ENCODE data around the gene GABRE.

GABRE gene

GRCh38 chrX:151974336-151975227, at the start of gene GABRE:
Gene GABRE (minus strand): TSS chrX:151974676. CDS start chrX:151974625, 51 bp downstream.
- Mint-ChIP-seq H3K27me3 (ENCODE audit: low read depth) (peaks cover 26% of the 10 kb centered on the region), H3K36me3 (ENCODE audit: low read depth) (no peaks in the 10 kb centered on the region), H3K4me1 (ENCODE audit: low read depth) (no peaks in the 10 kb centered on the region), H3K27ac (no peak within 1 kb of the TSS), H3K9me3 (no peaks in the 10 kb centered on the region), H3K4me3 (no peak within 1 kb of the TSS)

- no peaks in the 10 kb centered on the region for H3K36me3 Mint-ChIP-seq (ENCODE audit: low read depth)
- no peaks in the 10 kb centered on the region for H3K27me3 Mint-ChIP-seq (ENCODE audit: low read depth)
- H3K4me1 Mint-ChIP-seq (ENCODE audit: low read depth) = no peaks in the 10 kb centered on the region
- H3K4me3 Mint-ChIP-seq = no peak overlapping the region
- H3K9me3 Mint-ChIP-seq = peaks cover 4% of the 10 kb centered on the region
- no peak overlapping the region for H3K27ac Mint-ChIP-seq
Observed at GRCh38 chrX:152020888-152021287, 46.4 kb upstream of the GABRE start.

GRCh38 chrX:151999813-152000212, 25.3 kb upstream of the GABRE start:
- no peaks in the 10 kb centered on the region for H3K27me3 Mint-ChIP-seq (ENCODE audit: low read depth)
- no peaks in the 10 kb centered on the region for H3K4me1 Mint-ChIP-seq (ENCODE audit: low read depth)
- no peak overlapping the region for H3K27ac Mint-ChIP-seq
- H3K9me3 Mint-ChIP-seq = no peaks in the 10 kb centered on the region
- no peak overlapping the region for H3K4me3 Mint-ChIP-seq
- no peaks in the 10 kb centered on the region for H3K36me3 Mint-ChIP-seq (ENCODE audit: low read depth)

- no peaks in the 10 kb centered on the region for H3K27me3 Mint-ChIP-seq (ENCODE audit: low read depth)
- no peaks in the 10 kb centered on the region for H3K4me1 Mint-ChIP-seq (ENCODE audit: low read depth)
- H3K36me3 Mint-ChIP-seq (ENCODE audit: low read depth) = no peaks in the 10 kb centered on the region
- no peak overlapping the region for H3K4me3 Mint-ChIP-seq
- no peak overlapping the region for H3K27ac Mint-ChIP-seq
- H3K9me3 Mint-ChIP-seq = no peaks in the 10 kb centered on the region
Observed at GRCh38 chrX:151997539-151997938, 23.1 kb upstream of the GABRE start.

- H3K4me1 Mint-ChIP-seq (ENCODE audit: low read depth) = no peaks in the 10 kb centered on the region
- no peaks in the 10 kb centered on the region for H3K9me3 Mint-ChIP-seq
- no peak overlapping the region for H3K27ac Mint-ChIP-seq
- H3K4me3 Mint-ChIP-seq = no peak overlapping the region
- H3K36me3 Mint-ChIP-seq (ENCODE audit: low read depth) = no peaks in the 10 kb centered on the region
- no peaks in the 10 kb centered on the region for H3K27me3 Mint-ChIP-seq (ENCODE audit: low read depth)
Observed at GRCh38 chrX:151996347-151996746, 21.9 kb upstream of the GABRE start.

- no peaks in the 10 kb centered on the region for H3K36me3 Mint-ChIP-seq (ENCODE audit: low read depth)
Observed at GRCh38 chrX:151994476-151994875, 20.0 kb upstream of the GABRE start.

GRCh38 chrX:151988706-151989299, 14.3 kb upstream of the GABRE start:
- Mint-ChIP-seq H3K27ac (no peak overlapping the region), H3K9me3 (no peaks in the 10 kb centered on the region), H3K27me3 (ENCODE audit: low read depth) (no peaks in the 10 kb centered on the region), H3K4me1 (ENCODE audit: low read depth) (no peaks in the 10 kb centered on the region), H3K36me3 (ENCODE audit: low read depth) (no peaks in the 10 kb centered on the region), H3K4me3 (no peak overlapping the region)

More at GRCh38 chrX:151994476-151994875, 20.0 kb upstream of the GABRE start:
- Mint-ChIP-seq H3K9me3 (no peaks in the 10 kb centered on the region), H3K4me3 (no peak overlapping the region), H3K27me3 (ENCODE audit: low read depth) (no peaks in the 10 kb centered on the region), H3K4me1 (ENCODE audit: low read depth) (no peaks in the 10 kb centered on the region), H3K27ac (no peak overlapping the region)

GRCh38 chrX:151987108-151987507, 12.6 kb upstream of the GABRE start:
- Mint-ChIP-seq H3K27ac (no peak overlapping the region), H3K4me1 (ENCODE audit: low read depth) (no peaks in the 10 kb centered on the region)

GRCh38 chrX:151985955-151986354, 11.5 kb upstream of the GABRE start:
- H3K9me3 Mint-ChIP-seq = no peaks in the 10 kb centered on the region
- H3K36me3 Mint-ChIP-seq (ENCODE audit: low read depth) = no peaks in the 10 kb centered on the region
- H3K27ac Mint-ChIP-seq = no peak overlapping the region

More at GRCh38 chrX:151987108-151987507, 12.6 kb upstream of the GABRE start:
- no peaks in the 10 kb centered on the region for H3K27me3 Mint-ChIP-seq (ENCODE audit: low read depth)
- H3K9me3 Mint-ChIP-seq = no peaks in the 10 kb centered on the region
- no peak overlapping the region for H3K4me3 Mint-ChIP-seq
- no peaks in the 10 kb centered on the region for H3K36me3 Mint-ChIP-seq (ENCODE audit: low read depth)

GRCh38 chrX:151985531-151985930, 11.1 kb upstream of the GABRE start:
- H3K36me3 Mint-ChIP-seq (ENCODE audit: low read depth) = no peaks in the 10 kb centered on the region
- no peaks in the 10 kb centered on the region for H3K27me3 Mint-ChIP-seq (ENCODE audit: low read depth)
- no peaks in the 10 kb centered on the region for H3K4me1 Mint-ChIP-seq (ENCODE audit: low read depth)
- no peak overlapping the region for H3K4me3 Mint-ChIP-seq
- H3K9me3 Mint-ChIP-seq = no peaks in the 10 kb centered on the region
- H3K27ac Mint-ChIP-seq = no peak overlapping the region

More at GRCh38 chrX:151985955-151986354, 11.5 kb upstream of the GABRE start:
- no peaks in the 10 kb centered on the region for H3K4me1 Mint-ChIP-seq (ENCODE audit: low read depth)
- no peaks in the 10 kb centered on the region for H3K27me3 Mint-ChIP-seq (ENCODE audit: low read depth)
- no peak overlapping the region for H3K4me3 Mint-ChIP-seq

- Mint-ChIP-seq H3K27ac (no peak overlapping the region), H3K36me3 (ENCODE audit: low read depth) (no peaks in the 10 kb centered on the region), H3K4me1 (ENCODE audit: low read depth) (no peaks in the 10 kb centered on the region), H3K4me3 (no peak overlapping the region), H3K9me3 (no peaks in the 10 kb centered on the region), H3K27me3 (ENCODE audit: low read depth) (no peaks in the 10 kb centered on the region)
Observed at GRCh38 chrX:151984902-151985301, 10.4 kb upstream of the GABRE start.

- no peak overlapping the region for H3K4me3 Mint-ChIP-seq
- H3K36me3 Mint-ChIP-seq (ENCODE audit: low read depth) = no peaks in the 10 kb centered on the region
- H3K4me1 Mint-ChIP-seq (ENCODE audit: low read depth) = no peaks in the 10 kb centered on the region
- no peak overlapping the region for H3K27ac Mint-ChIP-seq
- H3K27me3 Mint-ChIP-seq (ENCODE audit: low read depth) = no peaks in the 10 kb centered on the region
- no peaks in the 10 kb centered on the region for H3K9me3 Mint-ChIP-seq
Observed at GRCh38 chrX:151984328-151984727, 9.9 kb upstream of the GABRE start.

- no peak overlapping the region for H3K4me3 Mint-ChIP-seq
- H3K27ac Mint-ChIP-seq = no peak overlapping the region
- H3K9me3 Mint-ChIP-seq = no peaks in the 10 kb centered on the region
- H3K27me3 Mint-ChIP-seq (ENCODE audit: low read depth) = no peaks in the 10 kb centered on the region
- H3K4me1 Mint-ChIP-seq (ENCODE audit: low read depth) = no peaks in the 10 kb centered on the region
- H3K36me3 Mint-ChIP-seq (ENCODE audit: low read depth) = no peaks in the 10 kb centered on the region
Observed at GRCh38 chrX:151983186-151983585, 8.7 kb upstream of the GABRE start.

GRCh38 chrX:151982222-151982621, 7.7 kb upstream of the GABRE start:
- no peak overlapping the region for H3K27ac Mint-ChIP-seq
- no peak overlapping the region for H3K4me3 Mint-ChIP-seq
- no peaks in the 10 kb centered on the region for H3K9me3 Mint-ChIP-seq
- no peaks in the 10 kb centered on the region for H3K36me3 Mint-ChIP-seq (ENCODE audit: low read depth)
- no peaks in the 10 kb centered on the region for H3K27me3 Mint-ChIP-seq (ENCODE audit: low read depth)
- no peaks in the 10 kb centered on the region for H3K4me1 Mint-ChIP-seq (ENCODE audit: low read depth)

- Mint-ChIP-seq H3K4me3 (no peak overlapping the region), H3K27me3 (ENCODE audit: low read depth) (no peaks in the 10 kb centered on the region), H3K27ac (no peak overlapping the region), H3K36me3 (ENCODE audit: low read depth) (no peaks in the 10 kb centered on the region), H3K9me3 (no peaks in the 10 kb centered on the region), H3K4me1 (ENCODE audit: low read depth) (no peaks in the 10 kb centered on the region)
Observed at GRCh38 chrX:151981129-151981528, 6.7 kb upstream of the GABRE start.

All from T-helper 1 cell treated with Interleukin-12 subunit alpha and Interleukin-12 subunit beta and Interleukin-4 antibody, amounts not matched to agents 30 μg/mL and 1 μg/mL, for 36 hours (primary cell).